Endothelial cell (in vitro differentiated cells): ENCODE results near the gene AOC1. TPM values are rescaled to one million over a fixed set of nuclear protein-coding genes. Genes with fewer than 3 reads are reported as not detected.

Experiments
- DNase-seq: peaks from one replicate; pipeline ENCODE4 v3.0.0; 2021; ENCODE audit warnings: low spot score
- H3K27ac Mint-ChIP-seq: one replicate; pipeline ENCODE4 v1.8.0; 2021; ENCODE audit warnings: mixed read lengths, inconsistent platforms; ENCODE audit not compliant: unreplicated experiment
- H3K27me3 Mint-ChIP-seq: one replicate; pipeline ENCODE4 v1.8.0; 2021; ENCODE audit warnings: mild to moderate bottlenecking, moderate library complexity, mixed read lengths, inconsistent platforms; ENCODE audit not compliant: unreplicated experiment
- H3K36me3 Mint-ChIP-seq: one replicate; pipeline ENCODE4 v1.8.0; 2021; ENCODE audit warnings: mild to moderate bottlenecking, low read depth, mixed read lengths, inconsistent platforms; ENCODE audit not compliant: unreplicated experiment
- H3K4me1 Mint-ChIP-seq: one replicate; pipeline ENCODE4 v1.8.0; 2021; ENCODE audit warnings: mild to moderate bottlenecking, mixed read lengths, inconsistent platforms; ENCODE audit not compliant: unreplicated experiment
- H3K4me3 Mint-ChIP-seq: one replicate; pipeline ENCODE4 v1.8.0; 2021; ENCODE audit warnings: mild to moderate bottlenecking, mixed read lengths, inconsistent platforms; ENCODE audit not compliant: unreplicated experiment
- H3K9me3 Mint-ChIP-seq: one replicate; pipeline ENCODE4 v1.8.0; 2021; ENCODE audit warnings: mixed read lengths, inconsistent platforms; ENCODE audit not compliant: unreplicated experiment
- CTCF ChIP-seq: fragments of 200-600 bp; sonication (generic); IDR thresholded peaks from one replicate; pipeline ENCODE4 v1.5.0; 2021; ENCODE audit warnings: antibody characterized with exemption; ENCODE audit not compliant: unreplicated experiment
- total RNA-seq: library from RNA; stranded (reverse); fragmentation: NEBNext Ultra II Directional; extraction: Animal tissue kit (Norgen Biotek cat#: 25700); gene quantifications from one replicate; pipeline ENCODE4 v1.2.1, GENCODE V29; 2021; ENCODE audit not compliant: unreplicated experiment

The AOC1 gene
- total RNA-seq, 1 donor from 2014 or later: 0.41 TPM

DNA sequence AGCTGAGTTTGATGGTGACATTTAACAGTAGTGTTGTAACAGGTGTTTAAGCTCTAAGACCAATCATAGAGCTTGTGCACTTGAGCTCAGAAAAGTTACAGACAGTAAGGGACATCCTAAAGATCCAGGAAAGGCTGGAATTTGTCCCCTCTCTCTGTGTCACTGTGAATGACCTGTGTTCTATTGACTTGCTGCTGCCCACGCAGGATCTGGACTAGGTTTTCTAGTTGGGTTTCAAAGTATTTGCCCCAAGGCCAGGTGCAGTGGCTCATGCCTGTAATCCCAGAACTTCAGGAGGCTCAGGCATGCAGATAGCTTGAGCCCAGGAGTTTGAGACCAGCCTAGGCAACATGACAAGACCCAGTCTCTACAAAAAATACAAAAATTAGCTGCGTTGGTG is 17.1 kb downstream of the AOC1 start:
- Mint-ChIP-seq H3K9me3 (no peaks in the 10 kb centered on the region), H3K27ac (no peak overlapping the region), H3K27me3 (peaks cover 4% of the 10 kb centered on the region), H3K4me3 (no peak overlapping the region), H3K36me3 (peaks cover 6% of the 10 kb centered on the region), H3K4me1 (no peaks in the 10 kb centered on the region)
- DNase-seq: no peak
- no peak for TF ChIP-seq CTCF

DNA sequence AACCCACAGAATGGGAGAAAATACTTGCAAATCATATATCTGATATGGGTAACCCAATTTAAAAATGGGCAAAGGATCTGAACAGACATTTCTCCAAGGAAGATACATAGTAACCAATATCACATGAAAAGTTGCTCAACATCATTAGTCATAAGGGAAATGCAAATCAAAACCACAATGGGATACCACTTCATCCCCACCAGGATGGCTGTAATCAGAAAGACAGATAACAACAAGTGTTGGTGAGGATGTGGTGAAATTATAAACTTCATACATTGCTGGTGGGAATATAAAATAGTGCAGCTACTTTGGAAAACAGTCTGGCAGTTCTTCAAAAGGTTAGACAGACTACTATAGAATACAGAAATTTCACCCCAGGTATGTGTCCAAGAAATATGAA is 19.3 kb downstream of the AOC1 start:
- Mint-ChIP-seq H3K27me3 (peaks cover 5% of the 10 kb centered on the region), H3K4me3 (no peak overlapping the region), H3K9me3 (no peaks in the 10 kb centered on the region), H3K4me1 (no peaks in the 10 kb centered on the region), H3K27ac (no peak overlapping the region), H3K36me3 (peaks cover 6% of the 10 kb centered on the region)
- DNase-seq: no peak
- no peak for TF ChIP-seq CTCF

DNA sequence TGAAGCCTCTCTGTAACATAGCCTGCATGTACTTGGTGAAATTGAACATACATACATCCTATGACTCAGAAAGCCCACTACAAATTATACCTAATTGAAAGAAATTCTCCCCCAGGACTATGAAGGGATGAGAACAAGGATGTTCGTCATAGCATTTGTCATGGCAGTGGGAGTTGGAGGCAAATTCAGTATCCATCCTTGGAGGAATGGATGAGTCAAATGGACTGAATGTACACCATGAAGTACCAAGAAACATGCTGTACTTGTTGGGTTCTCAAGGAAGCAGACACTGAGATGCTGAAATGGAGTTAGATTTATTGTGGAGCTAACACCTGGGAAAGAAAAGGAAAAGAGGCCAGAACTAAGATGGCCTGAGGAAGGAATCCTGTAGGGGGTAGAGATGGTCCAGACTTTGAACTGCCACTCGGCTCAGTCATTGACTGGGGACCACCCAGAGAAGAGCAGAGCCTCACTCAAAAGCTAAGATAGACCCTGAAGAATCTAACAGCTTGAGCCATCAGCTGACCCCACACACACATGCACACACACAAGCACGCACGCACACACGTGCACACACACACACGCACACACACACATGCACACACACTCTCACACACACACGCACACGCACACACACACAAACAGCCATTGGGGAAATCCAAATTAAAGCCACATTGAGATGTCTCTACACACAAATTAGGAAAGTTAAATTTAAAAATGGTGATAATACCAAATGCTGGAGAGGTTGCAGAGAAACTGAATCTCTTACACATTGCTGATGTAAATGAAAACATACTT is 22.3 kb downstream of the AOC1 start:
- Mint-ChIP-seq H3K27ac (no peak overlapping the region), H3K4me3 (no peak overlapping the region), H3K36me3 (no peaks in the 10 kb centered on the region), H3K27me3 (peaks cover 1% of the 10 kb centered on the region), H3K4me1 (peaks cover 17% of the 10 kb centered on the region), H3K9me3 (peaks cover 5% of the 10 kb centered on the region)
- TF ChIP-seq CTCF: no peak
- no peak for DNase-seq

DNA sequence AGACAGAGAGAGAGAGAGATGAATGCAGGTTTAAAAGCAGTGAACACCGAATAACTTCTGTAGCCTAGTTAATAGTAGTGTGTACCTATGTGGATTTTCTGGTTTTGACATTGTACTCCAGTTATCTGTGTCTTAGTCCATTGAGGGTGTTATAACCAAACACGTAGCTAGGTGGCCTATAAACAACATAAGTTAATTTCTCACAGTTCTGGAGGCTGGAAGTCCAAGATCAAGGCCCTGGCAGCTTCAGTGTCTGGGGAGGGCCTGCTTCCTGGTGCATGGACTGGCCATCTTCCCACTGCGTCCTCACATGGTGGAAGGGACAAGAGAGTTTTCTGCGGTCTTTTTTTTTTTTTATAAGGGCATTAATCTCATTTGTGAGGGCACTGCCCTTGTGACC is 23.5 kb downstream of the AOC1 start:
- H3K9me3 Mint-ChIP-seq: peaks cover 5% of the 10 kb centered on the region
- no peaks in the 10 kb centered on the region for H3K36me3 Mint-ChIP-seq
- peaks cover 1% of the 10 kb centered on the region for H3K27me3 Mint-ChIP-seq
- DNase-seq: no peak
- no peak overlapping the region for H3K27ac Mint-ChIP-seq
- H3K4me1 Mint-ChIP-seq: peaks cover 23% of the 10 kb centered on the region
- TF ChIP-seq CTCF: no peak
- no peak overlapping the region for H3K4me3 Mint-ChIP-seq

DNA sequence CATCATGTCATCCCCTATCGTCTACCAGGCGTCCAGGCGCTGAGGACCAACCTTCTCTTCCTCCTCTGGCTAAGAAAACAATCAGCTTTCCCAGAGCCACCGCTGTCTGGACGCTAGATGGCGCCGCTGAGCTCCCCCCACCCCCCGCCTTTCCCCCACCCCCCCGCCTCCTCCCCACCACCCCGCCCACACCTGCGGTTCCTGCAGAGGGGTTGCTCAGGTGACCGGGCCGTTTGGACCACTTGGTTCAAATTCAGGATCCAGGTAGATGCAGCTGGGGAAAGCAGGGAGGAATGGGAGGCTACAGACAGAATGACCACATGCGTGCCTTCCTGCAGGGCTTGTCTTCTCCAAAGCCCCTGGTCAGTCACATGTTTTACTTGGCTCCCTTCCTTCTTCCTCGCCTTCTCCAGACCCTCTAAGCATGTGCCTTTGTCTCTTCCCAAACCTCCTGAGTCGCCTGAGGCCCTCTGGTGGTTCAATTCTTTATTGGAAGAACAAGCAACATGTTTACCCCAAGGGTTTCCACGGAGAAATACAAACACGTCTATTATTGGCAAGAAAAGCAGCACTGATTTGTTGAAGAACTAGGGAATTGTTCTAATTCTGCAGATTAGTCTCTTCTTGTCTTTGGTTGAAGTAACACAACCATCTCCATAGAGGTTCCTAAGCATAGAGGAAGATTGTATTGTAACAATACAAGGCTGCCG is 24.7 kb downstream of the AOC1 start:
- H3K27me3 Mint-ChIP-seq: peaks cover 1% of the 10 kb centered on the region
- peak; percentile 59 for TF ChIP-seq CTCF
- peak overlapping the region; percentile 93 for H3K27ac Mint-ChIP-seq
- peaks cover 5% of the 10 kb centered on the region for H3K9me3 Mint-ChIP-seq
- H3K4me3 Mint-ChIP-seq: peak overlapping the region; percentile 73
- H3K4me1 Mint-ChIP-seq: peaks cover 23% of the 10 kb centered on the region
- H3K36me3 Mint-ChIP-seq: no peaks in the 10 kb centered on the region
- peak; percentile 73 for DNase-seq
